ENCODE data around the gene ZNF14.
"Not testable (repeated sequence)": the region's sequence is repeated elsewhere in the genome, so short reads cannot be mapped to it uniquely, and the experiment has no call there.

ZNF14 gene

GRCh38 chr19:19746286-19747213 is 13.6 kb upstream of the ZNF14 start:
- DNase-seq, result no peak

- no peak for DNase-seq
Observed at GRCh38 chr19:19745496-19746285, 12.8 kb upstream of the ZNF14 start.

- no peak for DNase-seq
Observed at GRCh38 chr19:19744641-19745040, 11.7 kb upstream of the ZNF14 start.

- not testable (repeated sequence) for DNase-seq
Observed at GRCh38 chr19:19743921-19744320, 11.0 kb upstream of the ZNF14 start.

- DNase-seq, result no peak
Observed at GRCh38 chr19:19743176-19743575, 10.3 kb upstream of the ZNF14 start.

- DNase-seq, result no peak
Observed at GRCh38 chr19:19742773-19743172, 9.9 kb upstream of the ZNF14 start.

- no peak for DNase-seq
Observed at GRCh38 chr19:19741184-19741583, 8.3 kb upstream of the ZNF14 start.

GRCh38 chr19:19740755-19741154 is 7.8 kb upstream of the ZNF14 start:
- DNase-seq, result no peak

- DNase-seq, result no peak
Observed at GRCh38 chr19:19738564-19738963, 5.7 kb upstream of the ZNF14 start.

- DNase-seq, result no peak
Observed at GRCh38 chr19:19737559-19738332, 4.8 kb upstream of the ZNF14 start.

GRCh38 chr19:19721896-19722295 is 11.0 kb downstream of the ZNF14 start:
- DNase-seq, result no peak

GRCh38 chr19:19719798-19720197 is 13.1 kb downstream of the ZNF14 start:
- DNase-seq, result no peak

GRCh38 chr19:19711934-19712828 is 20.7 kb downstream of the ZNF14 start:
- no peak for DNase-seq

- no peak for DNase-seq
Observed at GRCh38 chr19:19711306-19711933, 21.5 kb downstream of the ZNF14 start.

- no peak for DNase-seq
Observed at GRCh38 chr19:19710506-19710905, 22.4 kb downstream of the ZNF14 start.

GRCh38 chr19:19704836-19705235 is 28.1 kb downstream of the ZNF14 start:
- no peak for DNase-seq

- DNase-seq, result not testable (repeated sequence)
Observed at GRCh38 chr19:19700493-19700892, 32.4 kb downstream of the ZNF14 start.

- DNase-seq, result no peak
Observed at GRCh38 chr19:19697589-19697988, 35.3 kb downstream of the ZNF14 start.

GRCh38 chr19:19696386-19696785 is 36.5 kb downstream of the ZNF14 start:
- no peak for DNase-seq

GRCh38 chr19:19691683-19692082 is 41.2 kb downstream of the ZNF14 start:
- DNase-seq, result no peak

GRCh38 chr19:19689023-19689422 is 43.9 kb downstream of the ZNF14 start:
- DNase-seq, result not testable (repeated sequence)

GRCh38 chr19:19687090-19687489 is 45.8 kb downstream of the ZNF14 start:
- DNase-seq, result no peak

Measured in right forelimb (tissue), 1 donor.